H1 (cell line): ENCODE data around the gene TRIM15. TPM values are rescaled to one million over a fixed set of nuclear protein-coding genes. Genes with fewer than 3 reads are reported as not detected.

Experiments
- CEBPB ChIP-seq: IDR thresholded peaks from 2 replicates; pipeline ENCODE4 v1.6.1; 2012; ENCODE audit warnings: low read depth, low read length
- EP300 ChIP-seq, 2 experiments: IDR thresholded peaks; 1 replicate in 1 of 2; 2 replicates in 1 of 2; pipeline ENCODE4 v1.6.1; 2011 to 2012; ENCODE audit warnings: low read depth in 2 of 2, low read length in 2 of 2, mild to moderate bottlenecking in 2 of 2, borderline replicate concordance in 1 of 2, inconsistent platforms in 1 of 2, moderate library complexity in 1 of 2
- HDAC2 ChIP-seq, 2 experiments: fragments of 300-600 bp in 1 of 2; sonication (generic) in 1 of 2; IDR thresholded peaks; 2 replicates each; pipeline ENCODE4 v1.6.1; 2011 to 2012; ENCODE audit warnings: low read depth in 2 of 2, low read length in 2 of 2, mild to moderate bottlenecking in 2 of 2, moderate library complexity in 2 of 2, borderline replicate concordance in 1 of 2, inconsistent platforms in 1 of 2
- SUZ12 ChIP-seq: fragments of 200-600 bp; sonication (generic); IDR thresholded peaks from 2 replicates; pipeline ENCODE4 v1.6.1; 2012; ENCODE audit warnings: mild to moderate bottlenecking, inconsistent platforms, low read length, moderate library complexity, mixed read lengths
- TAF1 ChIP-seq: IDR thresholded peaks from 2 replicates; pipeline ENCODE4 v1.6.1; 2011; ENCODE audit warnings: mild to moderate bottlenecking, low read depth, low read length
- polyA plus RNA-seq, 7 experiments: library from polyadenylated mRNA; depleted of rRNA in 3 of 7; stranded (reverse) in 5 of 7; unstranded in 2 of 7; fragments of >200 nt in 5 of 7; fragments of 200-250 nt in 2 of 7; gene quantifications; 1 replicate in 5 of 7; 2 replicates in 1 of 7; 4 replicates in 1 of 7; pipeline versions ENCODE4 v1.2.1 to v1.2.3, GENCODE V29; 2011 to 2013; ENCODE audit warnings: missing spikeins in 2 of 7, mixed read lengths in 2 of 7
- total RNA-seq: library from RNA; stranded (reverse); fragmentation: NEBNext Ultra II Directional; extraction: Animal tissue kit (Norgen Biotek cat#: 25700); gene quantifications from 2 replicates; pipeline ENCODE4 v1.2.1, GENCODE V29; 2021

The TRIM15 gene
- total and polyA plus RNA-seq, 2 of the 8 experiments (the other 6 are each of a cell fraction or from before 2014, with no cell fraction given) = 0.18 to 0.48 TPM

DNA sequence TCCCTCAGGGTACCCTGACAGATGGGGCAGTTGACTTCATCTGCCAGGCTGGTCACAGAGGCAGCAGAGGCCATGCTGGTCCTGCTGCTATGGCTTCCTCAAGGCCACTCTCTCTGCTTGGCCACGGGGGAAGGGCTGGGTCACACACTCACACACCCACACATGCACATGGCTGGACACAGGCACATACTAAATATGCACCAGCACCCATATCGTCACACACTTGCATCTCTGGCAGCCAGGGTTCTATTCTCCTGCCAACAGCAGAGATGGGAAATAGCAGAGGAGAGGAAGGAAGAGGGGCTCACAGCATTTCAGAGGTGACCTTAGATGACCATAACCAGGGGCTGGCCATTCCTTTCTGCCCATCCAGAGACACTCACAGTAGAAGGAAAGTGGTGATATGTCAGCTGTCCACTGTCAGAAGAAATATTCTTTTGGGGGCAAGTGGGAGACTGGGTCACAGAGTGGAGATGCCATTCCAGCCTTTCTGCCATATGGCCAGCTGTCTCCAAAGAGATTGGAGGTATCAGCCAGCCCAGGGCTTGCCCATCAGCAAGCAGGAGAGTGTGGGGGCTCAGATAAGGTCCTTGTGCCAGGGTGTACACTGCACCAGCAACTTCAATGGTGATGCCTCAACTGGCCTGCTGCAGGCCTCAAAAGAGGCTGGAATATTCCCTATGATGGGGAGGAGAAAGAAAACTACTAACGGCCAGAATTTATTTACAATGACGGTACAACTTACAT is 2.4 kb upstream of the TRIM15 start, which contains the start of gene TRIM10 (continued):
- TF ChIP-seq HDAC2 (IDR thresholded peaks at IDR 0.05; ENCODE audit: borderline replicate concordance in 1 of 2, low read depth in 2 of 2, low read length in 2 of 2) (no peak), TAF1 (no peak), SUZ12 (no peak), EP300 (IDR thresholded peaks at IDR 0.05; ENCODE audit: borderline replicate concordance in 1 of 2, low read depth in 2 of 2, low read length in 2 of 2) (no peak), CEBPB (no peak)
- TF ChIP-seq, all 59 proteins: peak for 0
